Mucosa of stomach (tissue), 1 donor: ENCODE data around the gene SIPA1L3.

Source experiments
- H3K27me3 ChIP-seq: one replicate; pipeline ENCODE4 v1.7.0; 2013; ENCODE audit warnings: mild to moderate bottlenecking, low read length; ENCODE audit not compliant: control insufficient read depth, insufficient read depth
- H3K36me3 ChIP-seq: one replicate; pipeline ENCODE4 v1.7.0; 2013; ENCODE audit warnings: low read length; ENCODE audit not compliant: control insufficient read depth, insufficient read depth
- H3K4me1 ChIP-seq: one replicate; pipeline ENCODE4 v1.7.0; 2013; ENCODE audit warnings: mild to moderate bottlenecking, low read length; ENCODE audit not compliant: control insufficient read depth, insufficient read depth
- H3K4me3 ChIP-seq: one replicate; pipeline ENCODE4 v1.7.0; 2013; ENCODE audit warnings: low read length
- H3K9ac ChIP-seq: one replicate; pipeline ENCODE4 v1.7.0; 2013; ENCODE audit warnings: mild to moderate bottlenecking, low read length, moderate library complexity
- H3K9me3 ChIP-seq: one replicate; pipeline ENCODE4 v1.7.0; 2013; ENCODE audit warnings: mild to moderate bottlenecking, low read length, moderate library complexity; ENCODE audit not compliant: control insufficient read depth
- donor health status: Pancreatic carcinoma.

The SIPA1L3 gene

DNA sequence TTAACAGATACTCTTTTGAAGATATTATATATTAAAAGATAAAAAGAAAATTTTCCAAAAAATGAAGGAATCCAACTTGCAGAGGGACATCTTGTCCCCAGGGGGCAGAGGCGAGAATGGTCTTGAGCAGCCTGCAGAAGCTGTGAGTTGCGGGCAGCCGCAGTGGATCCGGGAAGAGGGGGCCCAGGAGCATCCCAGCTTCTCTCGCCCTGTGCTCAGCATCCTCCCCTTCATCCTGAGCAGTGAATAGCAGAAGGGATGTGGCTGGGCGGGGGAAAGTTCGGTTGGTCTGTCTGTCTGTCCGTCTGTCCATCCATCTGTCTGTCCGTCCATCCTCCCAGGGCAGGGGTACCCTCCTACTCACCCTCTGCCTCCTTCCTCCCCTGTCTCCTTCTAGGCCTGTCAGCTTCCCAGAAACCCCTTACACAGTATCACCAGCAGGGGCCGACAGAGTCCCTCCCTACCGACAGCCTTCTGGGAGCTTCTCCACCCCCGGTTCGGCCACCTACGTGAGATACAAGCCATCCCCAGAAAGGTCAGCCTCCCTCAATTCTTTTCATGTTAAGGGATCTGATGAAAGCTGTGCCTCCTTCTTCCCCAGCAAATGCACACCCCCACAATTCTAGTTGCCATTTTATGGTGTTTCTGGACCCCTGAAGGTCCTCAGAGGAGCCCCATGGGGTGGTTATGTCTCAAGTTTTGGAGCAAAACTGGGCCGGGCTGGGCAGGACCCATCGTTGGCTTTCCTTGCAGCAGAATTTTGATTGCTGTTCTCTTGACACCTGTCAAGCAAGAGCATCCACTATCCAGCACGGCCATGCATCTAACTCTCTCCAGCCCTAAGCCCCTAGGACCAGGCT lies 235.4 kb downstream of the SIPA1L3 start:
- Histone ChIP-seq H3K9ac (no peak overlapping the region), H3K4me3 (no peak overlapping the region), H3K36me3 (peaks cover 13% of the 10 kb centered on the region)

GRCh38 chr19:38143847-38144246 lies 236.8 kb downstream of the SIPA1L3 start:
- no peak overlapping the region for H3K9ac ChIP-seq
- H3K9me3 ChIP-seq: no peaks in the 10 kb centered on the region
- H3K36me3 ChIP-seq: peaks cover 13% of the 10 kb centered on the region
- no peaks in the 10 kb centered on the region for H3K4me1 ChIP-seq
- H3K4me3 ChIP-seq: no peak overlapping the region
- H3K27me3 ChIP-seq: no peaks in the 10 kb centered on the region

More for the DNA sequence above, 235.4 kb downstream of the SIPA1L3 start:
- no peaks in the 10 kb centered on the region for H3K4me1 ChIP-seq
- no peaks in the 10 kb centered on the region for H3K9me3 ChIP-seq
- no peaks in the 10 kb centered on the region for H3K27me3 ChIP-seq

- peaks cover 13% of the 10 kb centered on the region for H3K36me3 ChIP-seq
- H3K27me3 ChIP-seq: no peaks in the 10 kb centered on the region
- no peak overlapping the region for H3K4me3 ChIP-seq
Observed at GRCh38 chr19:38144667-38145066, 237.7 kb downstream of the SIPA1L3 start.

GRCh38 chr19:38145623-38146022 lies 238.6 kb downstream of the SIPA1L3 start:
- Histone ChIP-seq H3K27me3 (no peaks in the 10 kb centered on the region), H3K9ac (no peak overlapping the region)

More at GRCh38 chr19:38144667-38145066, 237.7 kb downstream of the SIPA1L3 start:
- Histone ChIP-seq H3K9me3 (no peaks in the 10 kb centered on the region), H3K9ac (no peak overlapping the region), H3K4me1 (no peaks in the 10 kb centered on the region)

GRCh38 chr19:38148337-38148736 lies 241.3 kb downstream of the SIPA1L3 start:
- no peak overlapping the region for H3K9ac ChIP-seq
- H3K4me3 ChIP-seq: no peak overlapping the region
- no peaks in the 10 kb centered on the region for H3K4me1 ChIP-seq
- peaks cover 20% of the 10 kb centered on the region for H3K36me3 ChIP-seq
- no peaks in the 10 kb centered on the region for H3K9me3 ChIP-seq
- H3K27me3 ChIP-seq: no peaks in the 10 kb centered on the region

More at GRCh38 chr19:38145623-38146022, 238.6 kb downstream of the SIPA1L3 start:
- no peak overlapping the region for H3K4me3 ChIP-seq
- H3K4me1 ChIP-seq: no peaks in the 10 kb centered on the region
- no peaks in the 10 kb centered on the region for H3K9me3 ChIP-seq
- peaks cover 19% of the 10 kb centered on the region for H3K36me3 ChIP-seq

GRCh38 chr19:38149661-38150061 lies 242.7 kb downstream of the SIPA1L3 start:
- Histone ChIP-seq H3K27me3 (no peaks in the 10 kb centered on the region), H3K9ac (no peak overlapping the region), H3K4me3 (no peak overlapping the region), H3K9me3 (no peaks in the 10 kb centered on the region), H3K4me1 (no peaks in the 10 kb centered on the region), H3K36me3 (peaks cover 11% of the 10 kb centered on the region)

DNA sequence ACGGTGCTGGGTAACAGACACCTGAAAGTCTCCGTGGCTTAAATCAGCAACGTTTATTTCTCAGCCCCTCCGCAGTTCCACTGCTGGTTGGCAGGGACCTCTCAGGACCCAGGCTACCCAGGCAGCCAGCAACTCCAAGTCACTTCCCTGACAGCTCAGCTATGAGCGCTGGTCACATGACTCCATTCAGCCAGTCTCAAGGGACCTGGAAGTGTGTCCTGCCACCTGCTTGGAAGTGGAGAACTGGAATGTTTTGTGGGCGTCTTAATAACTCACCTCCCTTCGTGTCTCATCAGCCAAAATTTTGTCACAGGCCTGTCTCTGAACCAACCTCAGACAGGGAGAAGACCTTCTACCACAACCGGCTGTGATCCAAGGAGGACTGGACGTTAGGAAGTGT lies 244.2 kb downstream of the SIPA1L3 start:
- no peaks in the 10 kb centered on the region for H3K9me3 ChIP-seq
- H3K36me3 ChIP-seq: peaks cover 11% of the 10 kb centered on the region
- H3K4me1 ChIP-seq: no peaks in the 10 kb centered on the region
- H3K4me3 ChIP-seq: no peak overlapping the region
- H3K9ac ChIP-seq: no peak overlapping the region
- H3K27me3 ChIP-seq: no peaks in the 10 kb centered on the region

DNA sequence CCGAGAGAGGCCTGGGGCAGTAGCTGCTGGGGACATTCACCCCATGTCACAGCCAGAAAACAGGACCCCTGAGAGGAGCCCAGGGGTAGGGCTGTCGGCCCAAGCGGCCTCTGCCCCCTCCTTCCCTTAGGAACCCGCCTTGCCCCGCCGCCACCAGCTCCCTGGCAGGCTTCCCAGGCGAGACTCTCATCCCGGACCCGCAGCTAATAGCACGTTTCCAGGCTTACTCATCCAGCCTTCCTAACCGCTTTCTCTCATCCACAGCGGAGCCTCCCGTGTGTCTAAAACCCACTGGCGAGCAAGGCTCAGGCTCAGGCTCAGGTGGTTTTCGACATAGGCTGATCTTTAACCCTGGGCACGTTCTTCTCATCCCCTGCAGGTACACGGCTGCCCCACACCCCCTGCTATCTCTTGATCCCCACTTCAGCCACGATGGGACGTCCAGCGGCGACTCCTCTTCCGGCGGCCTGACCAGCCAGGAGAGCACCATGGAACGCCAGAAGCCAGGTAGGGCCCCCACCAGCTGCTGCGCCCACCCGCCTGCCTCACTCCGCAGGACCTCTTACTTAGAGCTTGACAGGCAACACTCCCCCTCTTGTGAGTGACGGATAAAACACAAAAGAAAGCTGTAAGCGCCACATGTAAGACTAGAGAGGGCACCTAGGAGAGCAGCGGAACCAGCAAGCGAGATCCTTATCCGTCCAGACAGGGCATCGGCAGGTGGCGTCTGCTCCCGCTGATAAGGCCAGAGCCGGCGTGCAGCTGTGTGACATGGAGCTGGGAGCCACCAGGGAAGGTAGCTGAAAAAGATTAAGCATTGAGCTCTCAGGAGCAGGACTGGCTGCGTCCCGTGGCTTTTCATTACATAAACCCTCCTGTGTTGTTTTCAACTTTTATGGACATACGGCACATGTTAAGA lies 245.7 kb downstream of the SIPA1L3 start:
- Histone ChIP-seq H3K27me3 (no peaks in the 10 kb centered on the region), H3K9ac (no peak overlapping the region), H3K36me3 (peaks cover 11% of the 10 kb centered on the region)

GRCh38 chr19:38155453-38155852 lies 248.4 kb downstream of the SIPA1L3 start:
- peaks cover 5% of the 10 kb centered on the region for H3K36me3 ChIP-seq
- H3K9ac ChIP-seq: no peak overlapping the region
- no peaks in the 10 kb centered on the region for H3K27me3 ChIP-seq
- H3K4me1 ChIP-seq: no peaks in the 10 kb centered on the region
- H3K9me3 ChIP-seq: no peaks in the 10 kb centered on the region
- no peak overlapping the region for H3K4me3 ChIP-seq

More for the DNA sequence above, 245.7 kb downstream of the SIPA1L3 start:
- H3K9me3 ChIP-seq: no peaks in the 10 kb centered on the region
- H3K4me3 ChIP-seq: no peak overlapping the region
- H3K4me1 ChIP-seq: no peaks in the 10 kb centered on the region

GRCh38 chr19:38158730-38159129 lies 251.7 kb downstream of the SIPA1L3 start:
- Histone ChIP-seq H3K4me3 (no peak overlapping the region), H3K9me3 (peaks cover 5% of the 10 kb centered on the region), H3K36me3 (peaks cover 16% of the 10 kb centered on the region), H3K27me3 (no peaks in the 10 kb centered on the region), H3K4me1 (no peaks in the 10 kb centered on the region), H3K9ac (no peak overlapping the region)

GRCh38 chr19:38162094-38162493 lies 255.1 kb downstream of the SIPA1L3 start:
- no peaks in the 10 kb centered on the region for H3K4me1 ChIP-seq
- H3K36me3 ChIP-seq: peaks cover 24% of the 10 kb centered on the region
- H3K4me3 ChIP-seq: no peak overlapping the region
- H3K27me3 ChIP-seq: no peaks in the 10 kb centered on the region
- no peak overlapping the region for H3K9ac ChIP-seq
- H3K9me3 ChIP-seq: peaks cover 5% of the 10 kb centered on the region

DNA sequence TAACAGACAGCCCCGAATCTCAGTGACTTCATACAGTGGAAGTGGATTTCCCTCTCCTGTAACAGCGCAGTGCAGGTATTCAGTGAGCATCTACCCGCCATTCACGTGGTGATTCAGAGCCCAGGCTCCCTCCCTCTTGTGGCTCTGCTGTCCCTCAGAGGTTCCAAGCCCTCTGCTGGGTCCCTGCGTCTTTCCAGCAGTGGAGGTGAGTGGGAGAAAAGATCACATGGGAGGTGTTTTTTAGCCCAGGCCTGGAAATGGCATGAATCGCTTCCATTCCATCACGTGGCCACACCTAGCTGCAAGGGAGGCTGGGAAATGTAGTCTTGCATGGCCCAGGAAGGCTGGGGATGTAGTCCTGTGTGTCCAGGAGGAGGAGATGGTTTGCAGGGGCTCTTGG lies 255.6 kb downstream of the SIPA1L3 start:
- Histone ChIP-seq H3K4me1 (no peaks in the 10 kb centered on the region), H3K9me3 (peaks cover 5% of the 10 kb centered on the region), H3K27me3 (no peaks in the 10 kb centered on the region), H3K36me3 (peaks cover 24% of the 10 kb centered on the region), H3K9ac (no peak overlapping the region), H3K4me3 (no peak overlapping the region)
